ENCODE measurements around the gene PRRG4. TPM values are rescaled to one million over a fixed set of nuclear protein-coding genes. Genes with fewer than 3 reads are reported as not detected.
A peak's percentile ranks its signal among the peaks of the same experiment; 100 is the strongest.

Gene PRRG4
- total RNA-seq, 1 donor from 2014 or later: 3.0 TPM

GRCh38 chr11:32891657-32892354 lies 62.1 kb downstream of the PRRG4 start:
- intact Hi-C loops (cut with DNase I): loop anchor here (5.0 to 10.0 kb wide), 3 partner anchors 153 to 365 kb away; partner anchors contain the start of genes EIF3M and HIPK3

GRCh38 chr11:32892355-32893092 lies 62.8 kb downstream of the PRRG4 start, which contains the start of gene QSER1:
Gene QSER1, plus strand, starts transcription at chr11:32892811. Its CDS starts 315 bp downstream, at chr11:32893126.
- intact Hi-C loops (cut with DNase I): loop anchor here (5.0 to 10.0 kb wide), 3 partner anchors 152 to 365 kb away; partner anchors contain the start of genes EIF3M and HIPK3

More at GRCh38 chr11:32891657-32892354, 62.1 kb downstream of the PRRG4 start:
- no peak for DNase-seq (ENCODE audit: low spot score in 2 of 2)
- Histone ChIP-seq H3K4me3 (peak overlapping the region; percentile 84 to 85), H3K4me1 (no peaks in the 10 kb centered on the region), H3K9me3 (no peaks in the 10 kb centered on the region), H3K27me3 (no peaks in the 10 kb centered on the region), H3K27ac (peak overlapping the region; percentile 83 to 87), H3K36me3 (no peaks in the 10 kb centered on the region)
- TF ChIP-seq CTCF (IDR thresholded peaks at IDR 0.05): no peak

GRCh38 chr11:32893093-32893342 lies 63.3 kb downstream of the PRRG4 start:
- Histone ChIP-seq H3K9me3 (no peaks in the 10 kb centered on the region), H3K4me3 (peak overlapping the region; percentile 84 to 85), H3K4me1 (no peaks in the 10 kb centered on the region), H3K27me3 (no peaks in the 10 kb centered on the region), H3K36me3 (no peaks in the 10 kb centered on the region), H3K27ac (peak overlapping the region; percentile 83 to 87)
- no peak for DNase-seq (ENCODE audit: low spot score in 2 of 2)
- TF ChIP-seq CTCF (IDR thresholded peaks at IDR 0.05): no peak
- intact Hi-C loops (cut with DNase I): loop anchor here (5.0 to 10.0 kb wide), 3 partner anchors 152 to 364 kb away; partner anchors contain the start of genes EIF3M and HIPK3

More at GRCh38 chr11:32892355-32893092, 62.8 kb downstream of the PRRG4 start, which contains the start of gene QSER1:
- no peak for TF ChIP-seq CTCF (IDR thresholded peaks at IDR 0.05)
- peak within 1 kb of the TSS; percentile 84 to 85 for H3K4me3 ChIP-seq
- H3K27ac ChIP-seq: peak within 1 kb of the TSS; percentile 83 to 87
- no peaks in the 10 kb centered on the region for H3K4me1 ChIP-seq
- H3K27me3 ChIP-seq: no peaks in the 10 kb centered on the region
- no peaks in the 10 kb centered on the region for H3K36me3 ChIP-seq
- DNase-seq (ENCODE audit: low spot score in 2 of 2): peak in 1 of 2 donors; percentile 74
- H3K9me3 ChIP-seq: no peaks in the 10 kb centered on the region

- DNase-seq (ENCODE audit: low spot score in 2 of 2): peak in 1 of 2 donors; percentile 66
- no peaks in the 10 kb centered on the region for H3K9me3 ChIP-seq
- peak in 2 of 3 experiments; percentile 55 to 69 for TF ChIP-seq CTCF (IDR thresholded peaks at IDR 0.05)
- no peaks in the 10 kb centered on the region for H3K36me3 ChIP-seq
- peak overlapping the region; percentile 83 to 87 for H3K27ac ChIP-seq
- H3K4me1 ChIP-seq: no peaks in the 10 kb centered on the region
- peak overlapping the region; percentile 84 to 85 for H3K4me3 ChIP-seq
- no peaks in the 10 kb centered on the region for H3K27me3 ChIP-seq
- intact Hi-C loops (cut with DNase I): loop anchor here (5.0 to 10.0 kb wide), 3 partner anchors 151 to 364 kb away; partner anchors contain the start of genes EIF3M and HIPK3
These were observed 63.8 kb downstream of the PRRG4 start for GRCh38 chr11:32893343-32894148.

GRCh38 chr11:32894149-32894827 lies 64.6 kb downstream of the PRRG4 start:
- H3K27me3 ChIP-seq: no peaks in the 10 kb centered on the region
- peak overlapping the region; percentile 83 to 87 for H3K27ac ChIP-seq
- no peak for DNase-seq (ENCODE audit: low spot score in 2 of 2)
- TF ChIP-seq CTCF (IDR thresholded peaks at IDR 0.05): no peak
- H3K4me3 ChIP-seq: peak overlapping the region; percentile 84 to 85
- H3K36me3 ChIP-seq: no peaks in the 10 kb centered on the region
- intact Hi-C loops (cut with DNase I): loop anchor here (5.0 to 10.0 kb wide), 3 partner anchors 151 to 363 kb away; partner anchors contain the start of genes EIF3M and HIPK3
- H3K9me3 ChIP-seq: no peaks in the 10 kb centered on the region
- no peaks in the 10 kb centered on the region for H3K4me1 ChIP-seq

Data from ascending aorta (tissue), 2 donors.